ENCODE data around the gene LRRC9. TPM values are rescaled to one million over a fixed set of nuclear protein-coding genes. Genes with fewer than 3 reads are reported as not detected.

The LRRC9 gene
- total and polyA plus RNA-seq, 2 donors: under 0.01 TPM; not detected in 1

DNA sequence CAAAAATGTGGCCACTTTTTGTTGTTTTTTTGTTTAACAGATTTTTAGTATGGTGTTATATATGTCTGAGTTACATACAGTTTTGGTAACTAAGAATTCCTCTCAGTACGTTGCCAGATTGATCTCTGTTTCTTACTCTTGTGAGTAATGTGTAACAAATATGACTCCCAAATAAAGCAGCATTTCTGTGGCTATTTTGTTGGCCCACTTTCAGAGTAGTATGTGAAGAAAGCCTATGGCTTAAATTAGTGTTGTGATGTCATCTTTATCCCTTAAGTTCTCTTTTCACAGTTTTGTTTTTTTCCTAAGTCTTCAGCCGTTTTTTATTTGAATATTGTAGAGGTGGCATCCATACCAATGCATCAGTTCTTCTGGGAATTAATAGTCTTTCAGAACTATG, 182.4 kb downstream of the LRRC9 start:
- Histone ChIP-seq H3K36me3 (ENCODE audit: control insufficient read depth in 2 of 2, insufficient read depth in 2 of 2, low read length in 1 of 2) (peaks cover 0 to 3% of the 10 kb centered on the region in 2 donors), H3K9me3 (ENCODE audit: control insufficient read depth in 2 of 2, insufficient read depth in 1 of 2, low read length in 1 of 2) (no peaks in the 10 kb centered on the region), H3K4me3 (ENCODE audit: low read length in 2 of 2) (no peak overlapping the region), H3K27me3 (ENCODE audit: control insufficient read depth in 2 of 2, insufficient read depth in 1 of 2, low read length in 1 of 2) (no peaks in the 10 kb centered on the region), H3K4me1 (ENCODE audit: control insufficient read depth in 2 of 2, insufficient read depth in 2 of 2, low read length in 2 of 2) (peaks cover 4 to 13% of the 10 kb centered on the region in 2 donors), H3K27ac (ENCODE audit: low read depth in 1 of 2, low read length in 1 of 2) (no peak overlapping the region)
- WGBS: 89% methylated on average over 2 of the region's 2 CpGs
- no peak for DNase-seq (ENCODE audit: low read depth in 6 of 9, low spot score in 9 of 9)

DNA sequence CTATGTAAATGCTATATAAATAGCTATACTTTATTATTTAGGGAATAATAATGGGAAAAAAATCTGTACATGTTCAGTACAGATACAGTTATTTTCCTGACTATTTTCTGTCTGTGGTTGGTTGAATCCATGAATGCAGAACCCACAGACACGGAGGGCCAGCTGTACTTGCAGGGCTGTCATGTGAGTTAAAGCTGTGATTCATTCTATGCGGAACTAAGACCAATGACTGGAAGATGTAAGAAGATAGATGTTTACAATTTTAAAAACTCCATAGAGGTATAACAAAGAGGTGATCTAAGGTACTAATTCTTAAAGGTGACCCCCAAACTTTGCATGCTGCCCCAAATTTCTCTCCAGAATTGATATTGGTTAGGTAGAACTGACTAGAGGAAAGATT, 186.4 kb downstream of the LRRC9 start:
- no peak for DNase-seq (ENCODE audit: low read depth in 6 of 9, low spot score in 9 of 9)
- H3K4me3 ChIP-seq (ENCODE audit: low read length in 2 of 2): no peak overlapping the region
- WGBS: 61% methylated on average over 2 of the region's 2 CpGs
- no peaks in the 10 kb centered on the region for H3K27me3 ChIP-seq (ENCODE audit: control insufficient read depth in 2 of 2, insufficient read depth in 1 of 2, low read length in 1 of 2)
- H3K4me1 ChIP-seq (ENCODE audit: control insufficient read depth in 2 of 2, insufficient read depth in 2 of 2, low read length in 2 of 2): peaks cover 3 to 11% of the 10 kb centered on the region in 2 donors
- no peak overlapping the region for H3K27ac ChIP-seq (ENCODE audit: low read depth in 1 of 2, low read length in 1 of 2)
- H3K9me3 ChIP-seq (ENCODE audit: control insufficient read depth in 2 of 2, insufficient read depth in 1 of 2, low read length in 1 of 2): no peaks in the 10 kb centered on the region
- peaks cover 9 to 14% of the 10 kb centered on the region in 2 donors for H3K36me3 ChIP-seq (ENCODE audit: control insufficient read depth in 2 of 2, insufficient read depth in 2 of 2, low read length in 1 of 2)

DNA sequence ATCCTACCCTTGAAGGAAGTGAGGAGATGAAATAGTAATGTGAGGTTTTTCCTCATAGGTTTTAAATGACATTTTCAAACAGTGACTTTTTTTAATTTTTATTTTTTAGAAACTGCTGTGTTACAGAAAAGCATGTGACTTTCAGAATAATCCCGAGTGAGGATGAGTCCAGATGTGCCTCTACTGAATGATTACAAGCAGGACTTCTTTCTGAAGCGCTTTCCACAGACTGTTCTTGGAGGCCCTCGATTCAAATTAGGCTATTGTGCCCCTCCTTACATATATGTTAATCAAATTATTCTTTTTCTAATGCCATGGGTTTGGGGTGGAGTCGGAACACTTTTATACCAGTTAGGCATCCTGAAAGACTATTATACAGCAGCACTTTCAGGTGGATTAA, 187.5 kb downstream of the LRRC9 start:
- peaks cover 9 to 14% of the 10 kb centered on the region in 2 donors for H3K36me3 ChIP-seq (ENCODE audit: control insufficient read depth in 2 of 2, insufficient read depth in 2 of 2, low read length in 1 of 2)
- H3K9me3 ChIP-seq (ENCODE audit: control insufficient read depth in 2 of 2, insufficient read depth in 1 of 2, low read length in 1 of 2): no peaks in the 10 kb centered on the region
- no peak overlapping the region for H3K27ac ChIP-seq (ENCODE audit: low read depth in 1 of 2, low read length in 1 of 2)
- DNase-seq (ENCODE audit: low read depth in 6 of 9, low spot score in 9 of 9): no peak
- H3K27me3 ChIP-seq (ENCODE audit: control insufficient read depth in 2 of 2, insufficient read depth in 1 of 2, low read length in 1 of 2): no peaks in the 10 kb centered on the region
- peaks cover 3 to 11% of the 10 kb centered on the region in 2 donors for H3K4me1 ChIP-seq (ENCODE audit: control insufficient read depth in 2 of 2, insufficient read depth in 2 of 2, low read length in 2 of 2)
- 93% methylated on average over 4 of the region's 4 CpGs for WGBS
- no peak overlapping the region for H3K4me3 ChIP-seq (ENCODE audit: low read length in 2 of 2)

DNA sequence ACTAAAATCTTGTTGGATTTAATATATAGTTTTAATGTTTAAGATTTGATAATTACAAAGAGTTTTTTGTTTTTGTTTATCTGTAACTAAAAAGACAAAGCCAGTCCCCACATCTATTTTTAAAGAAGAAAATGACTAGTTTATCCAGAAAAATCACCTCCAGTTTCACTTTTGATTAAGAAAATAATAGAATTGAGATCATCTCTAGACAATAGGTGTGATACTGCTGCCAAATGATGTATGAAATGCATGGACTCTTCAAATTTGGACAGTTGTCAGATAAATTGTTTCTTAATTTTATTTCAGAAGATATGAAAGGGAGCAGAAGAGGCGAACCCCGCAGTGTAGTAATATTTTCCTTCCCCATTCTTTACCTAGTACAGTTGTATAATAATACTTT, 191.8 kb downstream of the LRRC9 start:
- H3K9me3 ChIP-seq (ENCODE audit: control insufficient read depth in 2 of 2, insufficient read depth in 1 of 2, low read length in 1 of 2): no peaks in the 10 kb centered on the region
- peaks cover 9 to 28% of the 10 kb centered on the region in 2 donors for H3K36me3 ChIP-seq (ENCODE audit: control insufficient read depth in 2 of 2, insufficient read depth in 2 of 2, low read length in 1 of 2)
- 96% methylated on average over 2 of the region's 2 CpGs for WGBS
- no peaks in the 10 kb centered on the region for H3K27me3 ChIP-seq (ENCODE audit: control insufficient read depth in 2 of 2, insufficient read depth in 1 of 2, low read length in 1 of 2)
- H3K4me3 ChIP-seq (ENCODE audit: low read length in 2 of 2): no peak overlapping the region
- DNase-seq (ENCODE audit: low read depth in 6 of 9, low spot score in 9 of 9): no peak
- no peak overlapping the region for H3K27ac ChIP-seq (ENCODE audit: low read depth in 1 of 2, low read length in 1 of 2)
- peaks cover 3 to 11% of the 10 kb centered on the region in 2 donors for H3K4me1 ChIP-seq (ENCODE audit: control insufficient read depth in 2 of 2, insufficient read depth in 2 of 2, low read length in 2 of 2)

Other genes with a start within 250 kb of the LRRC9 start
- gene RTN1, start 49.4 kb upstream of the LRRC9 start, total RNA-seq: 1.9 TPM
- 1.6 TPM for gene RTN1, start 49.4 kb upstream of the LRRC9 start, polyA plus RNA-seq
- 55.3 TPM for gene PCNX4, start 171.8 kb downstream of the LRRC9 start, total RNA-seq
- 38.5 TPM for gene PCNX4, start 171.8 kb downstream of the LRRC9 start, polyA plus RNA-seq
- gene DHRS7, start 245.3 kb downstream of the LRRC9 start, total RNA-seq: 40.7 TPM
- gene DHRS7, start 245.3 kb downstream of the LRRC9 start, polyA plus RNA-seq: 63.7 TPM

Measured in thymus (tissue), 11 donors.